GM20000 (cell line): ENCODE results near the gene OR2K2.
"Not testable (repeated sequence)": the region's sequence is repeated elsewhere in the genome, so short reads cannot be mapped to it uniquely, and the experiment has no call there.

Experiments
- DNase-seq: peaks from one replicate; pipeline ENCODE4 v3.0.0; 2012; ENCODE audit warnings: low spot score
- CTCF ChIP-seq: IDR thresholded peaks from 2 replicates; pipeline ENCODE4 v1.5.1; 2012; ENCODE audit warnings: mild to moderate bottlenecking, control low read depth; ENCODE audit errors: extremely low read depth, missing control alignments

The OR2K2 gene

DNA sequence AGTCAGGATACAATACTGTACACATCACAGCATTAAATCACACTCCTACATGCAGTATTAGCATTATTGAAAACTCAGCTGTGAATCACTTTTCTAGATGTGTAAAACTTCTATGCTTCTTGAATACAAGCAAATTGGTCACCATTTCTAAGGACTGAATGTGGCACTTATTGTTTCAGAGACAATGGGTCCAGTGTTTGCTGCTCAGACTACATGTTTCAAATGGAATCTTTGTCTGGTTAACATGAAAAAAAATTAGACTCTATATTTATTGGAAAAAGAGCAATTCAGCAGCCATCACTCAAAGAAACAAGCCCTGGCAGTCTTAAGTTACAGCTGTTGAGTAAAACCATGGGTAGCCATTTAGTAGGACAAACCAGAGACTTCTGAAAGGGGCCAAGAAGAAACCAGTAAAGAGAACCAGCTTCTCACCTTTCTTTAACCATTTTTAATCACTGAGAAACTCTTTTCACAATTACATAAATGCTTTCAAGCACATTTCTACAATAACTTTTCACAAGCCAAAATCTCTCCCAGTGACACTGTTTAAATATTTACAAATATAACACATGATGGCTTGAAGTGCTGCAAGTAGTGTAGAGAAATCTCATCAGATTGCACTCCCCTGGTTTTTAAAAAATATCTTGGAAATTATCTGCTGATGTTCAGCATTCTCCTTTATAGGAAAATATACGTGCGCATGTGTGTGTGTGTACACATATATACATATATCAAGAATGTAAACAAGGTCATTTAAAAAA is 35.2 kb downstream of the OR2K2 start:
- DNase-seq = no peak
- TF ChIP-seq CTCF = no peak

GRCh38 chr9:111287127-111287526 is 42.9 kb downstream of the OR2K2 start:
- TF ChIP-seq CTCF = no peak
- no peak for DNase-seq

DNA sequence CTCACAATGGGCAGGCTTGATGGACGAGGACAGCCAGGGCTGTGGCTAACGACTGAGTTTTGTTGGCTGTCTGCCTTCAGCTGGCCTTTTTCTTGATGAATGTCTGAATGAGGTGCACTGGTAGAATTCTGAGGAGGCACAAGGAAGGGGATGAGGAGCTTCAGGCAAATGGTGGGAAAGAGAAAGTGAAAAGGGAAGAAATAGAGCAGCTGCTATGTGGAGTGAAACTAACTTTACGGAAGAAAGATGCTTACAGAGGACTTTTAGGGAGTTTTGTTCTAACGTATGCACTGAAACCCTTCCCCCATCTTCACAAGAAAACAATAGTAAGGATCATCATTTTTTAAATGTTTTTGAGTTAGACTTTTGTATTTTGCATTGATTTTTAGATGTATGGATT is 45.3 kb downstream of the OR2K2 start:
- no peak for DNase-seq
- no peak for TF ChIP-seq CTCF

DNA sequence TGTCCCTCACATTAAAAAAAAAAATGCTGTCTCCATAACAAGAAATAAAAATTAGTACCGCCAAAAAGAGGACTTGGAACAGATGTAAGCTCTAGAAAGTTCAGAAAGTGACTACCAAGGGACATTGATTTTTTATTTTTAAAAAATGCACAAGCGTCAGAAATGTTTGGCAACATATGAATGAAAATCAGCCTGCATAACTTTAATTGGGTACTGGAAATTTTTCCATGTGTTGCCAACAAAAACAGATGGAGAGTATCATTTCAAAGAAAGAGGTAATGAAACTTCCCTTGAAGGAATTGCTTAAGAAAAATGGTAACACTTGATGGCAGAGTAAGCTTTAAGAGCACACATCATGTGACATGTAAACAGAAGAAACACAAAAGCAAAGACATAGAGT is 47.2 kb downstream of the OR2K2 start:
- DNase-seq = no peak
- TF ChIP-seq CTCF = no peak

DNA sequence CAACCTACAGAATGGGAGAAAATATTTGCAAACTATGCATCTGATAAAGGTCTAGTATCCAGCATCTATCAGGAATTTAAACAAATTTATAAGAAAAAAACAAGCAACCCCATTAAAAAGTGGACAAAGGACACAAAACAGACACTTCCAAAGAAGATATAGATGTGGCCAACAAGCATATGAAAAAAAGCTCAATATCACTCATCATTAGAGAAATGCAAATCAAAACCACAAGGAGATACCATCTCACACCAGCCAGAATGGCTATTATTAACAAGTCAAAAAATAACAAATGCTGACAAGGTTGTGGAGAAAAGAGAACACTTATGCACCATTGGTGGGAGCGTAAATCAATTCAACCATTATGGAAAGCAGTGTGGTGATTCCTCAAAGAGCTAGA is 49.2 kb downstream of the OR2K2 start:
- not testable (repeated sequence) for DNase-seq
